Right atrium auricular region (tissue), 2 donors: ENCODE results near the gene ZNF296. TPM values are rescaled to one million over a fixed set of nuclear protein-coding genes. Genes with fewer than 3 reads are reported as not detected.

ENCODE experiments used
- DNase-seq: peaks from one replicate; pipeline ENCODE4 v3.0.0-alpha.2; 2019; ENCODE audit warnings: low spot score
- H3K27ac ChIP-seq, 2 donors: fragments of 200-600 bp; sonication (generic); 1 replicate in 1 of 2; 2 replicates in 1 of 2; pipeline ENCODE4 v1.5.1; 2016 to 2019
- H3K27me3 ChIP-seq, 2 donors: fragments of 200-600 bp; sonication (generic); one replicate each; pipeline versions ENCODE4 v1.5.1 to v1.6.0; 2017 to 2019
- H3K36me3 ChIP-seq: fragments of 200-600 bp; sonication (generic); one replicate; pipeline ENCODE4 v1.5.1; 2016
- H3K4me1 ChIP-seq, 2 donors: fragments of 200-600 bp; sonication (generic); one replicate each; pipeline versions ENCODE4 v1.5.1 to v1.6.0; 2017 to 2019
- H3K4me3 ChIP-seq, 2 donors: fragments of 200-600 bp; sonication (generic); 1 replicate in 1 of 2; 2 replicates in 1 of 2; pipeline ENCODE4 v1.5.1; 2017 to 2019; ENCODE audit warnings: mild to moderate bottlenecking in 1 of 2, moderate library complexity in 1 of 2
- H3K9me3 ChIP-seq, 2 donors: fragments of 200-600 bp; sonication (generic); one replicate each; pipeline ENCODE4 v1.5.1; 2019
- total RNA-seq, 2 donors: library from RNA; depleted of rRNA; stranded (reverse); fragments of >200 nt; gene quantifications; one replicate each; pipeline ENCODE4 v1.1.0, GENCODE V29; 2016
- TF ChIP-seq, protein P1 (sequence below), 2 donors: fragments of 200-600 bp; sonication (generic); IDR thresholded peaks; one replicate each; pipeline ENCODE4 v1.5.1; 2019; ENCODE audit warnings: antibody characterized with exemption in 2 of 2

The ZNF296 gene
- total RNA-seq, 2 donors from 2014 or later, result 0.43 TPM; not detected in 1

DNA sequence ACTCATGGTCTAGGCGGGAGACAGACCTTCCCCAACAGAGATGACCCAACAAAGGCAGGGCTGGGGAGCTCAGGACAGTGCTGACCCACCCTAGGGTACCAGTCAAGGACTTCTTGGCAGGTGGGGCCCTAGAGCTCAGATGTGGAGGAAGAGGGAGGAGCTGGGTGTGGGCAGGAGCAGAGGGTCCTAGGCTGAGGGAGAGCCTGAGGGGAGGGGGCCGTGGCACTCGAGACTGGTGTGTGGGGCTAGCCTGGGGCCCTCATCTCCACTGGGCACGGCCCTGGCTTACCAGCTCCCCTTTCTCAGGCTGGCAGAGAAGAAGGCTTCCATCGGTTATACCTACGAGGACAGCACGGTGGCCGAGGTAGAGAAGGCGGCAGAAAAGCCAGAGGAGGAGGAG lies 18.8 kb downstream of the ZNF296 start:
- Histone ChIP-seq H3K4me3 (no peak overlapping the region), H3K27me3 (no peaks in the 10 kb centered on the region), H3K27ac (no peak overlapping the region), H3K9me3 (no peaks in the 10 kb centered on the region), H3K36me3 (peaks cover 96% of the 10 kb centered on the region), H3K4me1 (no peaks in the 10 kb centered on the region)
- TF ChIP-seq, protein P1, sequence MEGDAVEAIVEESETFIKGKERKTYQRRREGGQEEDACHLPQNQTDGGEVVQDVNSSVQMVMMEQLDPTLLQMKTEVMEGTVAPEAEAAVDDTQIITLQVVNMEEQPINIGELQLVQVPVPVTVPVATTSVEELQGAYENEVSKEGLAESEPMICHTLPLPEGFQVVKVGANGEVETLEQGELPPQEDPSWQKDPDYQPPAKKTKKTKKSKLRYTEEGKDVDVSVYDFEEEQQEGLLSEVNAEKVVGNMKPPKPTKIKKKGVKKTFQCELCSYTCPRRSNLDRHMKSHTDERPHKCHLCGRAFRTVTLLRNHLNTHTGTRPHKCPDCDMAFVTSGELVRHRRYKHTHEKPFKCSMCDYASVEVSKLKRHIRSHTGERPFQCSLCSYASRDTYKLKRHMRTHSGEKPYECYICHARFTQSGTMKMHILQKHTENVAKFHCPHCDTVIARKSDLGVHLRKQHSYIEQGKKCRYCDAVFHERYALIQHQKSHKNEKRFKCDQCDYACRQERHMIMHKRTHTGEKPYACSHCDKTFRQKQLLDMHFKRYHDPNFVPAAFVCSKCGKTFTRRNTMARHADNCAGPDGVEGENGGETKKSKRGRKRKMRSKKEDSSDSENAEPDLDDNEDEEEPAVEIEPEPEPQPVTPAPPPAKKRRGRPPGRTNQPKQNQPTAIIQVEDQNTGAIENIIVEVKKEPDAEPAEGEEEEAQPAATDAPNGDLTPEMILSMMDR (IDR thresholded peaks at IDR 0.05), result no peak
- no peak for DNase-seq

DNA sequence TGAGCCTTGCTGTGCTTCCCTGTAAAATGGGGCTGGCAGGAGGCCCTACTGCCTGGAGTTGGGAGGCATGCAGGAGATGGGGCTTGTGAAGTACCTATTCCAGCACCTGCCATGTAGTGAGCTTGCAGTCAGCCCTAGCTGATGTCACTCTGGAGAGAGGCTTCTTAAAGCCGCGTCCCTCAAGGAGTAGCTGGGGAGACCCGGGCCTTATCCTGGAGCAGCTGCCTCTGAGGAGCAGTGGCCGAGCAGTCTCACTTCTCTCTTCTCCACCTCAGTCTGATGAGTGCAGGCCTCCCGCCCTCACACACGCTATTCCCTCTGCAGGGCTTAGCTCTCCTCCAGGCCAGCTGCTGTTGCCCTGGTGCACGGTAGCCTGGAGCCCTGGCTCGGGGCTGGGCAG lies 19.4 kb downstream of the ZNF296 start:
- Histone ChIP-seq H3K27ac (no peak overlapping the region), H3K36me3 (peaks cover 90% of the 10 kb centered on the region), H3K27me3 (no peaks in the 10 kb centered on the region), H3K9me3 (no peaks in the 10 kb centered on the region), H3K4me1 (no peaks in the 10 kb centered on the region), H3K4me3 (no peak overlapping the region)
- DNase-seq, result no peak
- TF ChIP-seq, protein P1 (IDR thresholded peaks at IDR 0.05), result no peak

DNA sequence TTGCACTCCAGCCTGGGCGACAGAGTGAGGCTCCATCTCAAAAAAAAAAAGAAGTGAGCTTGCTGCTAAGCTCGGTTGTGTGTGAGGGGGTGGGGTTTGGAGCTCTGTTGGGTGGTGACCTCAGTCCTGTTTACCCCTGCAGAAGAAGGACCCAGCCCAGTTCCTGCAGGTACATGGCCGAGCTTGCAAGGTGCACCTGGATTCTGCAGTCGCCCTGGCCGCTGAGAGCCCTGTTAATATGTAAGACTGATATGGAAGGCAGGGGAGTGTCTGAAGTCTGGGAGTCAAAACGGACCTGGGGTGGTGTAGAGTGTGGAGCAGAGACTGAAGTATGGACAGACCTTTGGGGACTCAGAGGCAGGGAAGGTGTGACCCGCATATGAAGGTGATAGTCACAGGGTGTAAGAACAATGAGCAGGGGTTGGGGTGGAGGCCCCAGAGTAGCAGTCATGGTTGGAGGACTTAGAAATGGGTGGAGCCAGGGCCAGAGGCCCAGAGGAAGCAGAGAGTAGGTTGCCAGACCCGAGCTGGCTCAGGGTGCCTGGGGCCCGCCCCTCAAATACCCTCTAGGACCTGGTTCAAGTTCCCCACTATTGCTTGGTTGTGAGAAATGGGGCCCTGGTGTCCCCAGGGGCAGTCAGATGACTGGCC lies 24.2 kb downstream of the ZNF296 start:
- no peak for DNase-seq
- Histone ChIP-seq H3K36me3 (peaks cover 42% of the 10 kb centered on the region), H3K4me1 (peaks cover 0 to 15% of the 10 kb centered on the region in 2 donors), H3K27me3 (no peaks in the 10 kb centered on the region), H3K27ac (no peak overlapping the region), H3K9me3 (no peaks in the 10 kb centered on the region), H3K4me3 (no peak overlapping the region)
- TF ChIP-seq, protein P1 (IDR thresholded peaks at IDR 0.05), result no peak

DNA sequence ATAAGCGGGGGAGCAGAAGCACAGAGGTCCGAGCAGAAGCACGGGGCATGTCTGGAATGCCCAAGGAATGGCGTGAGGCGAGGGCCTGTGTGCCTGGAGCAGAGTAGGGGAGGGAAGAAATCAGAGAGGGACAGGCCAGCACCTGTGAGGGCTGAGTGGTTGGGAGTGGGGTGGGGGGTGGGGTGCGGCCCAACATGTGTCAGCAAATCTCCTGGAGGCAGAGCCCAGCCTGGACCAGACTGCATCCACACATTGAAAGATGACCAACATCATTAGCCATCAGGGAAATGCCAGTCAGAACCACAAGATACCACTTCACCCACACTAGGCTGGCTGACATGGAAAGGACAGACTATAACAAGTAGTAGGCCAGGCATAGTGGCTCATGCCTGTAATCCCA lies 26.2 kb downstream of the ZNF296 start:
- Histone ChIP-seq H3K27me3 (no peaks in the 10 kb centered on the region), H3K27ac (no peak overlapping the region), H3K4me1 (peaks cover 0 to 28% of the 10 kb centered on the region in 2 donors), H3K36me3 (peaks cover 37% of the 10 kb centered on the region), H3K9me3 (no peaks in the 10 kb centered on the region), H3K4me3 (no peak overlapping the region)
- DNase-seq, result no peak
- TF ChIP-seq, protein P1 (IDR thresholded peaks at IDR 0.05), result no peak

DNA sequence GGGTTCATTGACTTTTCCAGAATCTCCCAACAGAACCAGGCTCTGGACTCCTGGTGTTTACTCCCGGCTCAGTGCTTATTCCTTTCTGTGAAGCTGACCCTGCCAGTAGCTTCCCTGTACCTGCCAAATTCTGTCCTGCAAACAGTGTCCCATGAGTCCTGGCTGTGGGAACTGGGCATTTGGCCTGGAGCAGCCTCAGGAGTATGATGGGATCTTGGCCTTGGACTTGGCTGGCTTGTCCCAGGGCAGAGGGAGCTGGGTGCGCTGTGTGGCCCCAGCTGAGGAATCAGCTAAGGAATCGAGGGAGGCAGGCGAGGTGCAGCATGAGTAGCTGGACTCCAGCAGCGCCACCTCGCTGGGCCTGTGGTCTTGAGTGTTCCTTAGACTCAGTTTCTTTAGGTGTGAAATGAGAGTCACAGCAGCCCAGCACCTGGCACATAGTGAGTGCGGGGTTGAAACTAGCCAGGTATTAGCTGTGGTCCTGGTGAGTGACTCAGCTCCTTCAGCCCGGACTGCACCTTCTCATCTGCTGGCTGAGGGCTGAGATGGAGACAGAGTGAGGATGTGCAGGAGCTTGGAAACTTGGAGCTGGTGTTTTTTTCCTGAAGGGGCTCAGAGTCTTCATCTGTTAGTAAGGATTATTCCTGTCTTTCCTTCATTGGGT lies 27.1 kb downstream of the ZNF296 start:
- TF ChIP-seq, protein P1 (IDR thresholded peaks at IDR 0.05), result no peak
- Histone ChIP-seq H3K4me3 (no peak overlapping the region), H3K4me1 (peaks cover 0 to 31% of the 10 kb centered on the region in 2 donors), H3K36me3 (peaks cover 37% of the 10 kb centered on the region), H3K27ac (peak overlapping the region in 1 of 2 donors; percentile 31), H3K27me3 (no peaks in the 10 kb centered on the region), H3K9me3 (no peaks in the 10 kb centered on the region)
- no peak for DNase-seq
